Prostate gland (tissue), 2 donors: ENCODE results near the gene PAX6.

Experiments used
- POLR2A ChIP-seq: fragments of 450-650 bp; IDR thresholded peaks from one replicate; pipeline ENCODE4 v1.6.1; 2016; ENCODE audit warnings: antibody characterized with exemption, mild to moderate bottlenecking
- TF ChIP-seq, protein P1 (sequence below), 4 experiments: fragments of 200-600 bp in 2 of 4; fragments of 450-650 bp in 2 of 4; sonication (generic) in 2 of 4; IDR thresholded peaks; 1 replicate in 3 of 4; 2 replicates in 1 of 4; pipeline ENCODE4 v1.5.1; 2016 to 2019; ENCODE audit warnings: antibody characterized with exemption in 4 of 4, mild to moderate bottlenecking in 2 of 4, moderate library complexity in 2 of 4

DNA sequence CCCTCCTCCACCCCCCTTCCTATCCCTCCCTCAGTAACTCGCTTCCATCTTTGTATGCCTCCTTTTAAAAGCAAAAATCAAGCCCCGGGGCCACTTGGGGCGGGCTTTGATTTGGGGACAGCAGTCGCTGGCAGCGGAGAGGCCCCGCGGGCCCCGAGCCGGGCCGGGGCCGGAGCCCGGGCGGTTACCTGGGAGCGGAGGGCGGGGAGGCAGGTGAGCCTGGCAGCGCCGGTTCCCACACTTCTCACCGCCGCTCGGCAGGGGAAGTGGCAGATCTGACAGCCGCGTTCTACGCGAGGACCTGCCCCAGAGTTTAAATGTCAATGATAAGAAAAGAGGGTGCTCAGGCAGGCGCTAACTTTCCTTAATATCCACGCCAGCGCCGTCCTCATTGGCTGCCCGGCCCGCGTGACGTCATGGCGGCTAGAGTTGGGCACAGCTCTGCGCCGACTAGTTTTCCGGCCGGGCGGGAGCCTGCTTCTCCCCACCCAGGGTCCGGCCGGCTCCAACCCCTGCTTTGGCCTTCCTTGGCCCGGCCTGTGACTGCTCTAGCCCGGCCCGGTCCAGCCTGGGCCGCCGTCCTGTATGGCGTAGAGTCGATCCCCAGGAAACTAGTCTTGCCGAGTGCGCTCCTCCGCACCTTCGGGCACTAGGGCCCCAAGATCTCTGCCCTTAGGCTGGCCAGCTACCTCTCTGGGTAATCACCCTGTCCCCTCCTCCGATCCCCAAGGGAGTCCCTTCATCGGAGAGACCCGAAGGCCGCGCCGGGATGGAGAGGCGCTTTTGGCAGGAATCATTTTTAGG lies 6.7 kb upstream of the PAX6 start:
- TF ChIP-seq, protein P1, sequence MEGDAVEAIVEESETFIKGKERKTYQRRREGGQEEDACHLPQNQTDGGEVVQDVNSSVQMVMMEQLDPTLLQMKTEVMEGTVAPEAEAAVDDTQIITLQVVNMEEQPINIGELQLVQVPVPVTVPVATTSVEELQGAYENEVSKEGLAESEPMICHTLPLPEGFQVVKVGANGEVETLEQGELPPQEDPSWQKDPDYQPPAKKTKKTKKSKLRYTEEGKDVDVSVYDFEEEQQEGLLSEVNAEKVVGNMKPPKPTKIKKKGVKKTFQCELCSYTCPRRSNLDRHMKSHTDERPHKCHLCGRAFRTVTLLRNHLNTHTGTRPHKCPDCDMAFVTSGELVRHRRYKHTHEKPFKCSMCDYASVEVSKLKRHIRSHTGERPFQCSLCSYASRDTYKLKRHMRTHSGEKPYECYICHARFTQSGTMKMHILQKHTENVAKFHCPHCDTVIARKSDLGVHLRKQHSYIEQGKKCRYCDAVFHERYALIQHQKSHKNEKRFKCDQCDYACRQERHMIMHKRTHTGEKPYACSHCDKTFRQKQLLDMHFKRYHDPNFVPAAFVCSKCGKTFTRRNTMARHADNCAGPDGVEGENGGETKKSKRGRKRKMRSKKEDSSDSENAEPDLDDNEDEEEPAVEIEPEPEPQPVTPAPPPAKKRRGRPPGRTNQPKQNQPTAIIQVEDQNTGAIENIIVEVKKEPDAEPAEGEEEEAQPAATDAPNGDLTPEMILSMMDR (IDR thresholded peaks at IDR 0.05): no peak
- TF ChIP-seq POLR2A: no peak
